ENCODE data around the gene HMCN2.

- no peak for TF ChIP-seq CTCF (IDR thresholded peaks at IDR 0.05)
- TF ChIP-seq ZFX (IDR thresholded peaks at IDR 0.05; ENCODE audit: borderline replicate concordance) = no peak
Measured at GRCh38 chr9:130430734-130431535, 165.4 kb downstream of the HMCN2 start.

All from 22Rv1 (cell line).